Measurements from ENCODE around the gene NDUFAF2. TPM values are rescaled to one million over a fixed set of nuclear protein-coding genes. Genes with fewer than 3 reads are reported as not detected.
A peak's percentile ranks its signal among the peaks of the same experiment; 100 is the strongest.

The NDUFAF2 gene
- total RNA-seq, 1 experiment from 2014 or later, result 20.8 TPM

DNA sequence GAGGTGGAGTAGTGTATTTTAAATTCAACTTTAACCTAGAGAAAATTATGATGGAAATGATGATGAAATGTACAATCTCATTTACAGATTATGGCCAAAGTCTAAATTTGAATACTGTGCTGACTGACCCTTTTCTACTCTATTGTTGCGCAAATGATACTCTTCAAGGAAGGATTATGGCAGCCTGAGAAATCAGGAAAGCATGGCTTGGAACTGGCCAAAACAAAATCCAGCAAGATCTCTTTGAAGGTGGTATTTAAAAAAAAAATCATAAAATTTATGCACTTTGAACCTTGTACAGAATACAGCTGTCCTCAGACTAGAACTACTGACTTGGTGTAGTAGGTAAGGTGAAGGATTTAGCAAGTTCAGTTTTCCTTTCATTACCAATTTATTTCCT, 105.3 kb downstream of the NDUFAF2 start:
- no peak for DNase-seq
- H3K4me3 ChIP-seq (ENCODE audit: insufficient read depth, low read depth, low read length), result no peak overlapping the region
- H3K36me3 ChIP-seq (replicated peaks; ENCODE audit: control insufficient read depth, insufficient read depth, low read length), result no peaks in the 10 kb centered on the region
- no peaks in the 10 kb centered on the region for H3K27me3 ChIP-seq (ENCODE audit: control insufficient read depth, insufficient read depth, low read length)

DNA sequence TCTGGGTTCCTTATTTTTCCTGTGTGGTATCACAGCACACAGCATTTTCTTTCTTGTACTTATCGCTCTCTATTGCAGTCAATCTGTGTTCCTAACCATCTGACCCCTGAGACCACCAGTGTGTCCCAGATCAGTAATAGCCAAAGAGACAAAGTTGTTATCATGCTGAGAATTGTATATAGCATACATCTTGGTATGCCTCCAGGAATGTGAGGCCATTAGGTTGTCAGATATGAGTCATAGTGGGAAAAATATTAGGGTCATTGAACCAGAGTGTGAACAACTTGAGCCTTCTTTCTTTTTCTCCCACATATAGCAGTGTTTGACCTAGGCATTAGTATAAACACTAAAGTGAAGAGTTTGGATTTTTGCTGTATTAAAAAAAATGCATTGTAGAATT, 106.3 kb downstream of the NDUFAF2 start:
- Histone ChIP-seq H3K4me3 (ENCODE audit: insufficient read depth, low read depth, low read length) (no peak overlapping the region), H3K27me3 (ENCODE audit: control insufficient read depth, insufficient read depth, low read length) (no peaks in the 10 kb centered on the region), H3K36me3 (replicated peaks; ENCODE audit: control insufficient read depth, insufficient read depth, low read length) (no peaks in the 10 kb centered on the region)
- DNase-seq, result no peak

DNA sequence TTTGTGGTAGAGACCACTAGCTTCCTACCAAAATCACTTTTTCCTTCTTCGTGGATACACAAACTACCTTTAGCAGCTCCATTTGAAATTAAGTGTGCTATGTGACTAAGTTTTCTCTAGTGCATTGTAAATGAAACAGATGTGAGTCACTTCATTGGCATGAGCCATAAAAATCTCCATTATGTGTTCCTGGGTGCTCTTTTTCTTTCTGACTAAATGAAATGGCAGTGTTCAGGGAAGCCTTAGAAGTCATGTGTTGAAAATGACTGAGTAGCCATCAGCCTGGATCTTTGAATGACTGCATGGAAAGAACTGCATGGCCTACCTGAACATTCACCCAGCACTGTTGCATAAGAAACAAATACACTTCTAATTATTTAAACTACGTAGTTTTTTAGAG, 107.9 kb downstream of the NDUFAF2 start:
- H3K4me3 ChIP-seq (ENCODE audit: insufficient read depth, low read depth, low read length), result no peak overlapping the region
- no peaks in the 10 kb centered on the region for H3K27me3 ChIP-seq (ENCODE audit: control insufficient read depth, insufficient read depth, low read length)
- no peak for DNase-seq
- no peaks in the 10 kb centered on the region for H3K36me3 ChIP-seq (replicated peaks; ENCODE audit: control insufficient read depth, insufficient read depth, low read length)

DNA sequence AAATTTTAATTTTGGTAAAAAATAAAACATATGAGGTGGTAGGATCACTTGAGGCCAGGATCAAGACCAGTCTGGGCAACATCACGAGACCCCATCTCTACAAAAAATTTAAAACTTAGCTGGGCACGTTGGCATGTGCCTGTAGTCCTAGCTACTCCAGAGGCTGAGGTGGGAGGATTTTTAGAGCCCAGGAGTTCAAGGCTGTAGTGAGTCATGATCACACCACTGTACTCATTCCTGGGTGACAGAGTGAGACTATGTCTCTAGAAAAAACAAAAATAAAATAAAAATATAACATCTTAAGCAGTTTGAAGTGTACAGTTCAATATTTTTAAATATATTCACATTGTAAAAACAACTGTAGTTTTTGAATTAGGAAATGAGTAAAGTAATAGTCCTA, 108.9 kb downstream of the NDUFAF2 start:
- Histone ChIP-seq H3K4me3 (ENCODE audit: insufficient read depth, low read depth, low read length) (no peak overlapping the region), H3K27me3 (ENCODE audit: control insufficient read depth, insufficient read depth, low read length) (no peaks in the 10 kb centered on the region), H3K36me3 (replicated peaks; ENCODE audit: control insufficient read depth, insufficient read depth, low read length) (no peaks in the 10 kb centered on the region)
- DNase-seq, result no peak

DNA sequence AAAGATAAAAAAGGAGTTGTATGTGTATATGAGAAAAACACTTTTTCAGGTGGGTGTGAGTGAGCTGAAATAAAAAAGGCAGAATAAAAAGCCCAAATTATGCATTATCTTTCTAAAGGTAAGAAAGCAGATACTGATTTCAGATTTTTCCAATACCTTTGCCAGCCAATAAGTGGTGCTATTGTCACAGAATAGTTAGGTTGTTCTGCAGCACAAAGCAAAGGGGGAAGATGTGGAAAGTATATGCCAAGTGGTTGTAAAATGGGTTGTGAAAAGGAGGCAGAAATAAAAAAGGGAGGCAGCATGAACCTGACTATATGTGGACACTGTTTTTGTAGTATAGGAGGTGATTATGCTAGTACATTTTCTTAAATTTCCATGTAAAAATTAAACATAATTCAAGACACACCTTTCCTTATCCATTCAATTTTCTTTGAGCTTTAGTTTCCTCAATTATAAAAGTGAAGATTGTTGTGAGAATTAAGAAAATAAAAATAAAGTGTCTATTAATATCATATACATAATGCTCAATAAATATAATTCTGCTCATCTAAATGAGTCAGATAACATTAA, 110.5 kb downstream of the NDUFAF2 start:
- H3K27me3 ChIP-seq (ENCODE audit: control insufficient read depth, insufficient read depth, low read length), result no peaks in the 10 kb centered on the region
- no peaks in the 10 kb centered on the region for H3K36me3 ChIP-seq (replicated peaks; ENCODE audit: control insufficient read depth, insufficient read depth, low read length)
- no peak overlapping the region for H3K4me3 ChIP-seq (ENCODE audit: insufficient read depth, low read depth, low read length)
- peak; percentile 3 for DNase-seq

DNA sequence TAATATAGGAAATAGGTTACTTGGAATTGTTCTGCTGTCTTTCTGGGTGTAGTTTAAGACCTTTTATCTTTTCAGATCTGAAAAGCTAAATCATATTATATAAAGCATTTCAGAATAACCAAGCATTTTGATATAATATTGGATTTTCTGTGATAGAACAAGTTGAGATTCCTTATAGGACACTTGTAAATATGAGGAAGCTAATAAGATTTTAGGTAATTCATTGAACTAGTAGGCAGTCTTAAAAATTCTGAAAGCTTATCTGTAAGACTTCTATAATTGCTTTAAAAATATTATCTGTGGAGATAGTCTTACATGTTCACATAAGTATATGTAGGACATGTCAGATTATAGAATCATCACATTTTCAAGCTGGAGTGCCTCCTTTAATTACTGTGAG, 114.5 kb downstream of the NDUFAF2 start:
- no peaks in the 10 kb centered on the region for H3K27me3 ChIP-seq (ENCODE audit: control insufficient read depth, insufficient read depth, low read length)
- H3K36me3 ChIP-seq (replicated peaks; ENCODE audit: control insufficient read depth, insufficient read depth, low read length), result no peaks in the 10 kb centered on the region
- DNase-seq, result no peak
- H3K4me3 ChIP-seq (ENCODE audit: insufficient read depth, low read depth, low read length), result no peak overlapping the region

DNA sequence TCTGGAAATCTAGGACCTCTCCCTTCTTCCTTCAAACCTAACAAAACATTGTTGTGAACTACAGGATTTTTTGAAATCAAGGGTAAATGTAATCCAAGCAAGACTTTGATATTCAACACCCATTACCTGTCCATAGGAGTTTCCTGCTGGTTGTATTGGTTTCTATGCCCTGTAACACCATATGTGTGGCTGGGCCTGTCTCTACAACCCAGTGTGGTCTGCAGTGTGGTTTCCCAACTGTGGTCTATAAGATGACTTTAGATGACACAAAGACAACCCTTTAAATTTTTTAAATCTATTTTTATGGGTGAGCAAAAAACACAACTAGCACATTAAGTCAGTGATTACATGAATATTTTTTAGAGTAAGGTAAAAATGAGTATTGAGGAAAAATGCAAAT, 124.1 kb downstream of the NDUFAF2 start:
- H3K4me3 ChIP-seq (ENCODE audit: insufficient read depth, low read depth, low read length), result no peak overlapping the region
- no peaks in the 10 kb centered on the region for H3K27me3 ChIP-seq (ENCODE audit: control insufficient read depth, insufficient read depth, low read length)
- no peak for DNase-seq
- no peaks in the 10 kb centered on the region for H3K36me3 ChIP-seq (replicated peaks; ENCODE audit: control insufficient read depth, insufficient read depth, low read length)

DNA sequence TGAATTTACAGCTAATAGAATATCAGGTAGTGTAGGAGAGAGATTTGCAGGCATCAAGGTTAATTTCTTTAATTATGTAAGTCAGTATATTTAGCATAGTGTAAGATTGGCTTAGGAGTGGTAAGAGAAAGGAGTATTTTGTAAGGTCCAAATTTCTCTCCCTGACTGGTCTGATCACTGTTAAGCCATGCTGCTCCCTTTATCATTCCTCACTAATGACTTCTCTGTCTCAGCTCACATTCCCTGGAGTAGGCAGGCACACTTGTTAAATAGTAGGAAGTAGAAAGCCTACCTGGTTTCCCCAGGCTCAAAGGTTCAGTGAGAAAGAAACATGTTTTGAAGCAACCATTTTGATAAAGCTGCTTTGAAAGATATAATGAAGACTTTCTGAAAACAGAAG, 126.5 kb downstream of the NDUFAF2 start:
- Histone ChIP-seq H3K36me3 (replicated peaks; ENCODE audit: control insufficient read depth, insufficient read depth, low read length) (no peaks in the 10 kb centered on the region), H3K27me3 (ENCODE audit: control insufficient read depth, insufficient read depth, low read length) (no peaks in the 10 kb centered on the region), H3K4me3 (ENCODE audit: insufficient read depth, low read depth, low read length) (no peak overlapping the region)
- peak; percentile 15 for DNase-seq

DNA sequence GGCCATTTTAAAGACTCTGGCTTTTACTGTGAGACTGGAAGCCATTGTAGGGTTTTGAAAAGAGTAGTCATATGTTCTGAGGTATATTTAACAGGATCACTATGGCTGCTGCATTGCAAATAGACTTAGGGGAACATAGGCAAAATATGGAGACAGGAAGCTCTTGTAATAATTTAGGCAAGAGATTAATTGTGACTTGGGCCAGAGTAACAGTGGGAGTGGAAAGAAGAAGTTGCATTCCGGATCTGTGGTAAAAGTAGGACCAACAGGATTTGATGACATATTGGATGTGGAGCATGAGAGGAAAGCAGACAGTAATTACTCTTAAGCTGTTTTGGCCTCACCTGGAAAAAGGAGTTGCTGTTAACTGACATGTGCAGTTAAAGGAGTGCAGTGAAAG, 131.6 kb downstream of the NDUFAF2 start:
- H3K4me3 ChIP-seq (ENCODE audit: insufficient read depth, low read depth, low read length), result no peak overlapping the region
- no peaks in the 10 kb centered on the region for H3K36me3 ChIP-seq (replicated peaks; ENCODE audit: control insufficient read depth, insufficient read depth, low read length)
- no peaks in the 10 kb centered on the region for H3K27me3 ChIP-seq (ENCODE audit: control insufficient read depth, insufficient read depth, low read length)
- DNase-seq, result no peak

DNA sequence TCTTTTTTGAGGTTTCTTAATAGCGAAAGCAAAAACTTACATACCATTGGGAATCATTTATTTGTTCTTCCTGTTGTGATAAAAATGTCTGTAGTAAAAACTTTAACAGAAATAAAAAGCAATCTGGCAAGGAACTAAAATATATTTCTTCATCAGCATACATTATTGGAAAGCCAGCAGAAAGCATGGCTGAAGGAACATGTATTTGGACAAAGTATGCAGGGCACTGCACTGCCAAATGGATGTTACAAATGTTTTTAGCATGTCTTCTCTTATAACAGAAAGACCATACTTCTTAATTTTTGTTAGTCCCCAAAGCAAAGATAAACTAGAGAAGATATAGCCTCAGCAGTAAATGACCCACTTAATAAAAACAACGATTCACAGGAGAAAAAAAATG, 136.7 kb downstream of the NDUFAF2 start:
- Histone ChIP-seq H3K27me3 (ENCODE audit: control insufficient read depth, insufficient read depth, low read length) (no peaks in the 10 kb centered on the region), H3K4me3 (ENCODE audit: insufficient read depth, low read depth, low read length) (no peak overlapping the region), H3K36me3 (replicated peaks; ENCODE audit: control insufficient read depth, insufficient read depth, low read length) (no peaks in the 10 kb centered on the region)
- no peak for DNase-seq

DNA sequence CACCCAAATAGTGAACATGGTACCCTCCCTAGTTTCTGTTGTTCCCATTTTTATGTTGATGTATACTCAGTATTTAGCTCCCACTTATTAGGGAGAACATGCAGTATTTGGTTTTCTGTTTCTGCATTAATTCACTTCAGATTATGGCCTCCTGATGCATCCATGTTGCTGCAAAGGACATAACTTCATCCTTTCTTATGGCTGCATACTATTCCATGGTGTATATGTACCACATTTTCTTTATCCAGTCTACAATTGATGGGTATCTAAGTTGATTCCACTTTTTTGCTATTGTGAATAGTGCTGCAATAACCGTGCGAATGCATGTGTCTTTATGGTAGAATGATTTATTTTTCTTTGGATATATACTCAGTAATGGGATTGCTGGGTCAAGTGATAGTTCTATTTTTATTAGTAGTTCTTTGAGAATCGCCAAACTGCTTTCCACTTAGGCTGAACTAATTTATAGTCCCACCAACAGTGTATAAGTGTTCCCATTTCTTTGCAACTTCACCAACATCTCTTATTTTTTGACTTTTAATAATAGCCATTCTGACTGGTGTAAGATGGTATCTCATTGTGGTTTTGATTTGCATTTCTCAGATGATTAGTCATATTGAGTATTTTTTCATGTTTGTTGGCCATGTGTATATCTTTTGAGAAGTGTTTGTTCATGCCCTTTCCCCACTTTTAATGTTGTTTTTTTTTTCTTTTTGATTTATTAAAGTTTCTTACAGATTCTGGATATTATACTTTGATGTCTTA, 137.7 kb downstream of the NDUFAF2 start:
- no peak for DNase-seq
- Histone ChIP-seq H3K4me3 (ENCODE audit: insufficient read depth, low read depth, low read length) (no peak overlapping the region), H3K36me3 (replicated peaks; ENCODE audit: control insufficient read depth, insufficient read depth, low read length) (no peaks in the 10 kb centered on the region), H3K27me3 (ENCODE audit: control insufficient read depth, insufficient read depth, low read length) (no peaks in the 10 kb centered on the region)

DNA sequence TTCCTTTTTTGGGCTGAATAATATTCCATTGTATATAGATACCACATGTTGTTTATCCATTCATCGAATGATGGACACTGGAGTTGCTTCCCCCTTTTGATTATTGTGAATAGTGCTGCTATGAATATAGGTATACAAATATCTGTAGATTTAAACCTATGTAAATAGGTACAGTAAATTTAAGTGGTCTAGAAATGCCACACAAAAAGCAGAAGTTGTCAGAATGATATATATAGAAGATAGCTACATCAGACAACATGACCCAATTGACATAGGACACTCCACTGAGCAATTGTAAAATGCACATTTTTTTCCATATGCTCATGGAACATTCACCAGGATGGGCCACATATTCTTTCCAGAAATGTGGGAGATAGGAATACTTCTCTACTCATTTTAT, 139.7 kb downstream of the NDUFAF2 start:
- H3K36me3 ChIP-seq (replicated peaks; ENCODE audit: control insufficient read depth, insufficient read depth, low read length), result no peaks in the 10 kb centered on the region
- H3K4me3 ChIP-seq (ENCODE audit: insufficient read depth, low read depth, low read length), result no peak overlapping the region
- no peak for DNase-seq
- no peaks in the 10 kb centered on the region for H3K27me3 ChIP-seq (ENCODE audit: control insufficient read depth, insufficient read depth, low read length)

DNA sequence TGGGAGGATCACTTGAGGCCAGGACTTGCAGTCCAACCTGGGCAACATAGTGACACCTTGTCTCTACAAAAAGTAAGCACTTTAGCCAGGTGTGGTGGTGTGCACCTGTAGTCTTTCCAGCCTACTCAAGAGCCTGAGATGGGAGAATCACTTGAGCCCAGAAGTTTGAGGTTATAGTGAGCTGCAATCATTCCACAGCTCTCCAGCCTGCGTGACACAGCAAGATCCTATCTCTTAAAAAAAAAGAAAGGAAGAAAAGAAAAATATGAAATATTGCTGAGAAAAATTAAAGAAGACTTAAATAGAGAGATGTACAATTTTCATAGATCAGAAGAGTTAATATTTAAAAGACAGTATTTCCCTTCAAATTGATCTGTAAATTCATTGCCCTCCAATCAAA, 140.9 kb downstream of the NDUFAF2 start:
- H3K4me3 ChIP-seq (ENCODE audit: insufficient read depth, low read depth, low read length), result no peak overlapping the region
- no peak for DNase-seq
- no peaks in the 10 kb centered on the region for H3K27me3 ChIP-seq (ENCODE audit: control insufficient read depth, insufficient read depth, low read length)
- no peaks in the 10 kb centered on the region for H3K36me3 ChIP-seq (replicated peaks; ENCODE audit: control insufficient read depth, insufficient read depth, low read length)

DNA sequence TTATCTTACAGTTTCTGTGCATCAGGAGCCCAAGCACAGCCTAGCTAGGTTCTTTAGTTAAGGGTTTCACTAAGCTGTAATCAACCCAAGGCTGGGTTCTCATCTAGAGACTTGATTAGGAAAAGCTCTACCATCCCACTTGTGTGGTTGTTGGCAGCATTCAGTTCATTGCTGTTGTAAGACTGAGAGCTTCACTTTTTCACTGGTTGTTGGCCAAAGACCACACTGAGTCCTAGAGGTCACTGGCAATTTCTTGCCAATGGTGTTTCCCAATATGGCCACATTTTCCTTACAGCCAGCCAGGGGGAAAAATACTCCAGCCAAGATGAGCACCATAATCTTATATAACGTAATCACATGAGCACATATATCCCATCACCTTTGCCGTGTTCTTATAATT, 142.9 kb downstream of the NDUFAF2 start:
- Histone ChIP-seq H3K4me3 (ENCODE audit: insufficient read depth, low read depth, low read length) (no peak overlapping the region), H3K36me3 (replicated peaks; ENCODE audit: control insufficient read depth, insufficient read depth, low read length) (no peaks in the 10 kb centered on the region), H3K27me3 (ENCODE audit: control insufficient read depth, insufficient read depth, low read length) (no peaks in the 10 kb centered on the region)
- DNase-seq, result no peak

DNA sequence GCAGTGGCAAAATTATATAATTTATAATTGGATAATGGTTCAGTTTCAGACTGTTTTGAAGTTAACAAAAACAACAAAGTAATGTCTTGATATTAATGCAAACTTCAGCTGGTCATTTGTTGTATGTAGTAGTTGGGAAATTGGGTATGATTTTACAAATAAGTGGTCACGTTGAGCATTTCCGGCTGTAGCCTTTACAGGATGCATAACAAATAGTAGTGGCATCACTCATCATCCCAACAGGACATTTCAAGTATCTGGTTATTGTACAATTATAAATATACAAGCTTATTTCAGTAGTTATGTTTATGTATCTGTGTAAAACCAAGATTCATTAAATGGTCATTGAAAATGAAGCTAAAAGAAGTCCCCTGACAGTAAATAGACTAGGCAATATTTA, 144.3 kb downstream of the NDUFAF2 start:
- no peak overlapping the region for H3K4me3 ChIP-seq (ENCODE audit: insufficient read depth, low read depth, low read length)
- no peaks in the 10 kb centered on the region for H3K36me3 ChIP-seq (replicated peaks; ENCODE audit: control insufficient read depth, insufficient read depth, low read length)
- DNase-seq, result no peak
- H3K27me3 ChIP-seq (ENCODE audit: control insufficient read depth, insufficient read depth, low read length), result no peaks in the 10 kb centered on the region
